GM19239 (cell line): ENCODE results near the gene KIF26A.

ENCODE experiments used
- DNase-seq: peaks from one replicate; pipeline ENCODE4 v3.0.0; 2011; ENCODE audit warnings: low spot score; ENCODE audit not compliant: insufficient read length
- FAIRE-seq: peaks from 2 replicates; lab custom pipeline; 2011; peaks lifted over from hg19 to GRCh38; lab: Jason Lieb, UNC

KIF26A gene

GRCh38 chr14:104171895-104172294 lies 33.5 kb downstream of the KIF26A start:
- no peak for FAIRE-seq
- DNase-seq, result no peak

DNA sequence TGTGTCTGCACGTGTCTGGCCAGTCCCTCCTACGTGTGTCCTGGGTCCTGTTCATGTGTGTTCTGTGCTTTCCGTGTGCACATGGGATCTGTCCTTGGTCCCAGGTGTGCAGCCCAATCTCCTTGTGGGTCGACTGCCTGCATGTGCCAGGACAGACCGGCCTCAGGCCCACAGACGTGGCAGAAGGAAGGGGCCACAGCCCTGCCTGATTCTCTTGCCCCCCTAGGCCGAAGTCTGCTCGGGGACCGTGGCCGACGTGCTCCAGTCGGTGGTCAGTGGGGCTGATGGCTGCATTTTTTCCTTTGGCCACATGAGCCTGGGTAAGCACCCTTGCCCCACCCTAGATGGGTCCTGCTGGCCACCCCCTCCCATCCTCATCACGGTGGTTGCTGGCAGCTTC lies 34.0 kb downstream of the KIF26A start:
- no peak for FAIRE-seq

GRCh38 chr14:104172880-104173279 lies 34.5 kb downstream of the KIF26A start:
- no peak for FAIRE-seq
- DNase-seq, result no peak

More for the DNA sequence above, 34.0 kb downstream of the KIF26A start:
- DNase-seq, result no peak

- DNase-seq, result no peak
- no peak for FAIRE-seq
Observed at GRCh38 chr14:104174051-104174450, 35.7 kb downstream of the KIF26A start.

GRCh38 chr14:104175041-104175440 lies 36.7 kb downstream of the KIF26A start:
- FAIRE-seq, result no peak

GRCh38 chr14:104175811-104176210 lies 37.4 kb downstream of the KIF26A start:
- DNase-seq (no peak), FAIRE-seq (no peak)

More at GRCh38 chr14:104175041-104175440, 36.7 kb downstream of the KIF26A start:
- DNase-seq, result no peak

- FAIRE-seq, result no peak
- no peak for DNase-seq
Observed at GRCh38 chr14:104176611-104177010, 38.2 kb downstream of the KIF26A start.

DNA sequence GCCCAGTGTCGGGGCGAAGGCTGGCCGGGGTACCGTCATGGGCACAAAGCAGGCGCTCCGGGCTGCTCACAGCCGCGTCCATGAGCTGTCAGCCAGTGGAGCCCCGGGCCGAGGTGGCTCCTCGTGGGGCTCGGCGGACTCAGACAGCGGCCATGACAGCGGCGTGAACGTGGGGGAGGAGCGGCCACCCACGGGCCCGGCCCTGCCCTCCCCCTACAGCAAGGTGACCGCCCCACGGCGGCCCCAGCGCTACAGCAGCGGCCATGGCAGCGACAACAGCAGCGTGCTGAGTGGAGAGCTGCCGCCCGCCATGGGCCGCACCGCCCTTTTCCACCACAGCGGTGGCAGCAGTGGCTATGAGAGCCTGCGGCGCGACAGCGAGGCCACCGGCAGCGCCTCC lies 39.0 kb downstream of the KIF26A start:
- FAIRE-seq, result no peak
- DNase-seq, result no peak

DNA sequence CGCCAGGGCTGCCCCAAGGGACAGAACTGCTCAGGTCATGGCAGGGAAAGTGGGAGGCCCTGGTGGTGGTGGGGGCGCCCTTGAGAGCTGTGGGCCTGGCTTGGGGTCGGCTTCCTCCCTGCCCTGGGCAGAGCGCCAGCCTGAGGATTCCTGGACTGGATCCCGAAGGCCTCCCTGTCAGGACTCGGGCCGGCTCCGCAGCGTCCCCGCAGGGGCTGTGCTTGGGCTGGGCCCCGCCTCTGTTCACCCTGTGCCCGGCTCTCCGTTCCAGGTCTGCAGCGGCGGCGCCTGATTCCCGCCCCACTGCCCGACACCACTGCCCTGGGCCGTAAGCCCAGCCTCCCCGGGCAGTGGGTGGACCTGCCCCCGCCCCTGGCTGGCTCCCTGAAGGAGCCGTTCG lies 39.9 kb downstream of the KIF26A start:
- DNase-seq (no peak), FAIRE-seq (no peak)

- no peak for DNase-seq
Observed at GRCh38 chr14:104179126-104179525, 40.7 kb downstream of the KIF26A start.

DNA sequence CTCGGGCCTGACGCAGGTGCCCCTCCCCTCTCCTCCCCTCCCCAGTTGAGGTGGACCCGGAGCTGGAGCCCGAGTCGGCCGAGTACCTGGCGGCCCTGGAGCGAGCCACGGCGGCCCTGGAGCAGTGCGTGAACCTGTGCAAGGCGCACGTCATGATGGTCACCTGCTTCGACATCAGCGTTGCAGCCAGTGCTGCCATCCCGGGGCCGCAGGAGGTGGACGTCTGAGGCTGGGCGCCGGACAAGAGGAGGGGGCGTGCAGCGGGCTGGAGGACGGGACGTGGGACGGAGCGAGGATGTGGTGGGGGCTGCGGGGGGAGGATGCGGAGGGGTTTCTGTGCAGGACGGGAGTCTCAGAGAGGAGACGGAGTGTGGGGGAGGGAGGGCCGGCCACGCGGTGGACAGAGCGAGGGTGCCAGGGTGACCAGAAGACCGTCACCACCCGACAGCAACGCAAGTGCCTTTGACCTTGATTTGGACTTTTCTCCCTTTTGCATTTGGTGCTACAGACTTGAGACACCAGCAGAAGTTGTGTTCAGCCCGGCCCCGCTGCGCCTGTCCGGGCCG lies 41.3 kb downstream of the KIF26A start:
- no peak for FAIRE-seq
- no peak for DNase-seq

More at GRCh38 chr14:104179126-104179525, 40.7 kb downstream of the KIF26A start:
- no peak for FAIRE-seq

- no peak for DNase-seq
- FAIRE-seq, result no peak
Observed at GRCh38 chr14:104180561-104181165, 42.3 kb downstream of the KIF26A start.

GRCh38 chr14:104181761-104182530 lies 43.6 kb downstream of the KIF26A start:
- no peak for FAIRE-seq
- DNase-seq, result no peak

- no peak for FAIRE-seq
Observed at GRCh38 chr14:104182857-104183425, 44.6 kb downstream of the KIF26A start.

GRCh38 chr14:104183796-104184195 lies 45.4 kb downstream of the KIF26A start:
- FAIRE-seq, result no peak
- DNase-seq, result no peak

More at GRCh38 chr14:104182857-104183425, 44.6 kb downstream of the KIF26A start:
- DNase-seq, result no peak

GRCh38 chr14:104184506-104184905 lies 46.1 kb downstream of the KIF26A start:
- FAIRE-seq, result no peak
- DNase-seq, result no peak

GRCh38 chr14:104184911-104185499 lies 46.6 kb downstream of the KIF26A start:
- DNase-seq, result no peak
- FAIRE-seq, result no peak

- FAIRE-seq (no peak), DNase-seq (no peak)
Observed at GRCh38 chr14:104185916-104186495, 47.6 kb downstream of the KIF26A start.

DNA sequence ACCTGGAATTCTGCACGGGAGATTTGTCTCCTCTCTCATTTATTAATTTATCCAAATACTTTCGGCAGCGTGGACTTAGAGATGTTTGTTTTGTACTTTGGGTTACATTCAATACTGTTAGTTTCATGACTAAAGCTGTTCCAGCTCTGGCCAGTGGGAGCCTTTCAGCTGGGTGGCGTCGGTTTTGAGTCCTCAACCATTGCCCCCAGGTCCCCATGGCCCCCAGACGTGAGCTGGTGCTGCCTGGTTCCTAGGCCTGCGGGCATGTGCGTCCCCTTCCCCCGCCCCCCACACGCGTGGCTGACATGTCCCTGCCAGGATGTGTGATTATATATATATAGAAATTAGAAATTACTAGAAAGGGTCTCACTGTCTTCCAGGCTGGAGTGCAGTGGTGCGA lies 48.2 kb downstream of the KIF26A start:
- no peak for DNase-seq
- no peak for FAIRE-seq

GRCh38 chr14:104187121-104187889 lies 48.9 kb downstream of the KIF26A start:
- DNase-seq (no peak), FAIRE-seq (no peak)
